HepG2 (cell line): Measurements from ENCODE around the gene SOX12. TPM values are rescaled to one million over a fixed set of nuclear protein-coding genes. Genes with fewer than 3 reads are reported as not detected.

Source experiments
- ELF4 ChIP-seq: sonication (generic); formaldehyde crosslinking; IDR thresholded peaks from 2 replicates; pipeline ENCODE4 v1.5.0; 2020; ENCODE audit warnings: missing genetic modification reagents, mild to moderate bottlenecking, moderate library complexity, borderline replicate concordance
- ETV6 ChIP-seq: sonication (generic); formaldehyde crosslinking; conservative IDR thresholded peaks from 2 replicates; pipeline ENCODE4 v1.4.0; 2020; ENCODE audit warnings: missing genetic modification reagents
- GABPB1 ChIP-seq: IDR thresholded peaks from 2 replicates; pipeline ENCODE4 v1.6.1; 2016; ENCODE audit warnings: mild to moderate bottlenecking, missing genetic modification reagents, moderate library complexity, missing compliant biosample characterization
- NCOA2 ChIP-seq: sonication (generic); formaldehyde crosslinking; IDR thresholded peaks from 2 replicates; pipeline ENCODE4 v1.8.0; 2022; ENCODE audit warnings: inconsistent platforms
- NFIC ChIP-seq: IDR thresholded peaks from 2 replicates; pipeline ENCODE4 v1.6.1; 2012; ENCODE audit warnings: mild to moderate bottlenecking, low read length, inconsistent platforms
- NFKB2 ChIP-seq: sonication (generic); formaldehyde crosslinking; IDR thresholded peaks from 2 replicates; pipeline ENCODE4 v1.4.0; 2020; ENCODE audit warnings: missing genetic modification reagents, borderline replicate concordance
- NFYB ChIP-seq: sonication (generic); formaldehyde crosslinking; IDR thresholded peaks from 2 replicates; pipeline ENCODE4 v1.4.0; 2020; ENCODE audit warnings: missing genetic modification reagents
- PPARG ChIP-seq: conservative IDR thresholded peaks from 2 replicates; pipeline ENCODE4 v1.6.1; 2016; ENCODE audit warnings: missing biosample characterization, missing genetic modification reagents
- RBM39 ChIP-seq: fragments of 200-400 bp; formaldehyde crosslinking; IDR thresholded peaks from one replicate; pipeline ENCODE4 v1.6.1; 2018; ENCODE audit warnings: antibody characterized with exemption, mild to moderate bottlenecking, low read depth, low read length; ENCODE audit not compliant: poor library complexity, severe bottlenecking
- RFXANK ChIP-seq: IDR thresholded peaks from 2 replicates; pipeline ENCODE4 v1.6.1; 2016
- SALL1 ChIP-seq: sonication (generic); formaldehyde crosslinking; IDR thresholded peaks from 2 replicates; pipeline ENCODE4 v1.8.0; 2022; ENCODE audit warnings: mild to moderate bottlenecking, missing genetic modification reagents
- SAP130 ChIP-seq: IDR thresholded peaks from 2 replicates; pipeline ENCODE4 v1.6.1; 2016; ENCODE audit warnings: low read depth
- YEATS4 ChIP-seq: sonication (generic); formaldehyde crosslinking; IDR thresholded peaks from 2 replicates; pipeline ENCODE4 v1.4.0; 2020; ENCODE audit warnings: missing genetic modification reagents, borderline replicate concordance
- ZBTB42 ChIP-seq: sonication (generic); formaldehyde crosslinking; IDR thresholded peaks from 2 replicates; pipeline ENCODE4 v1.5.0; 2020; ENCODE audit warnings: mild to moderate bottlenecking, missing genetic modification reagents
- ZNF256 ChIP-seq: sonication (generic); formaldehyde crosslinking; conservative IDR thresholded peaks from 2 replicates; pipeline ENCODE4 v1.4.0; 2020; ENCODE audit warnings: missing genetic modification reagents
- ZNF563 ChIP-seq: sonication (generic); formaldehyde crosslinking; IDR thresholded peaks from 2 replicates; pipeline ENCODE4 v1.8.0; 2022; ENCODE audit warnings: mild to moderate bottlenecking, moderate library complexity, missing genetic modification reagents
- ZNF629 ChIP-seq: sonication (generic); formaldehyde crosslinking; conservative IDR thresholded peaks from 2 replicates; pipeline ENCODE4 v1.5.0; 2020; ENCODE audit warnings: missing genetic modification reagents
- ZNF790 ChIP-seq: sonication (generic); formaldehyde crosslinking; IDR thresholded peaks from 2 replicates; pipeline ENCODE4 v1.8.0; 2022; ENCODE audit warnings: missing genetic modification reagents, mild to moderate bottlenecking, borderline replicate concordance
- ZNF878 ChIP-seq: sonication (generic); formaldehyde crosslinking; IDR thresholded peaks from 2 replicates; pipeline ENCODE4 v1.8.1; 2023; ENCODE audit warnings: mild to moderate bottlenecking, missing genetic modification reagents, moderate library complexity
- ZSCAN31 ChIP-seq: sonication (generic); formaldehyde crosslinking; IDR thresholded peaks from 2 replicates; pipeline ENCODE4 v1.5.0; 2020; ENCODE audit warnings: low read depth, mild to moderate bottlenecking, missing genetic modification reagents
- ZZZ3 ChIP-seq: sonication (generic); formaldehyde crosslinking; IDR thresholded peaks from 2 replicates; pipeline ENCODE4 v1.4.0; 2020; ENCODE audit warnings: missing genetic modification reagents, mild to moderate bottlenecking, borderline replicate concordance
- polyA plus RNA-seq, 8 experiments: library from polyadenylated mRNA; depleted of rRNA in 3 of 8; stranded (reverse) in 7 of 8; unstranded in 1 of 8; fragments of >200 nt; fragmentation: Illumina TruSeq in 4 of 8; extraction: Trizol in 4 of 8; gene quantifications; 2 replicates each; pipeline versions ENCODE4 v1.2.1 to v1.2.3, GENCODE V29; 2011 to 2016; ENCODE audit warnings: low read depth in 4 of 8, missing spikeins in 1 of 8, mixed read lengths in 1 of 8; ENCODE audit not compliant: insufficient read depth in 1 of 8
- total RNA-seq, 5 experiments: library from RNA; depleted of rRNA; stranded (reverse); fragments of >200 nt; fragmentation: Illumina TruSeq; extraction: Trizol; gene quantifications; 2 replicates each; pipeline ENCODE4 v1.2.3, GENCODE V29; 2016; ENCODE audit warnings: low read depth in 1 of 5
- TF ChIP-seq, protein P1 (sequence below): sonication (generic); formaldehyde crosslinking; IDR thresholded peaks from 2 replicates; pipeline ENCODE4 v1.9.0; 2021; ENCODE audit warnings: missing genetic modification reagents, borderline replicate concordance
- TF ChIP-seq, protein P2 (sequence below): sonication (generic); formaldehyde crosslinking; IDR thresholded peaks from 2 replicates; pipeline ENCODE4 v1.5.0; 2020; ENCODE audit warnings: mild to moderate bottlenecking, missing genetic modification reagents
- TF ChIP-seq, protein P3 (sequence below): IDR thresholded peaks from 2 replicates; pipeline ENCODE4 v1.6.1; 2012; ENCODE audit warnings: inconsistent platforms
- TF ChIP-seq, protein P4 (sequence below): sonication (generic); formaldehyde crosslinking; conservative IDR thresholded peaks from 2 replicates; pipeline ENCODE4 v1.8.0; 2022; ENCODE audit warnings: mild to moderate bottlenecking, moderate library complexity, missing genetic modification reagents

SOX12 gene
- total and polyA plus RNA-seq, 2 of the 13 experiments (the other 11 are each of a cell fraction or from before 2014, with no cell fraction given): 10.0 to 18.7 TPM

DNA sequence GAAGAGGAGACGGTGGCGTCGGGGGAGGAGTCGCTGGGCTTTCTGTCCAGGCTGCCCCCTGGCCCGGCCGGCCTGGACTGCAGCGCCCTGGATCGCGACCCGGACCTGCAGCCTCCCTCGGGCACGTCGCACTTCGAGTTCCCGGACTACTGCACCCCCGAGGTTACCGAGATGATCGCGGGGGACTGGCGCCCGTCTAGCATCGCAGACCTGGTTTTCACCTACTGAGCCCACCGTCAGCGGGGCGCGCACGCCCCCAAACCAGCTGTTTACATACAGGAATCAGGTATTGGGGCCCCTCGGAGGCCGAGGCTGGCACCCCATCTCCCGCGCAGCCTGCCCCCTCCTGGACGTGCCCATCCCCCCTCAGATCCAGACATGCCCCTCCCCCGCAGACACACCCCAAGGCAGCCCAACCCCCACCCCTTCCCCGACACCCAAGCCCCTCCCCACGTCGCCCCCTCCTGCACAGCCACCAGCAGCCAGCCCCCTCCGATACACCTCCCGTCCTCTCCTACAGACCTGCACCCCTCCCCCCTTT, 1.4 kb downstream of the SOX12 start (continued):
- TF ChIP-seq NFYB (CRISPR knock-in tag): no peak
- no peak for TF ChIP-seq RBM39
- peak; percentile 12; the same call in 1 of the 2 replicates for TF ChIP-seq ZNF563 (CRISPR knock-in tag)
- peak; percentile 91; the same call in 1 of the 2 replicates for TF ChIP-seq ZBTB42 (CRISPR knock-in tag)
- TF ChIP-seq ELF4 (CRISPR knock-in tag): no peak
- TF ChIP-seq ZNF256 (CRISPR knock-in tag): no peak
- TF ChIP-seq PPARG (CRISPR knock-in tag): no peak
- 0 out of 2 replicates have a peak, but pooled peaks have one; percentile 35 for TF ChIP-seq GABPB1 (CRISPR knock-in tag)
- no peak; the same call in 1 of the 2 replicates for TF ChIP-seq NFKB2
- peak; percentile 34; the same call in 1 of the 2 replicates for TF ChIP-seq ETV6 (CRISPR knock-in tag)
- no peak; the same call in 1 of the 2 replicates for TF ChIP-seq ZZZ3 (CRISPR knock-in tag)
- TF ChIP-seq SAP130 (CRISPR knock-in tag): no peak
- 0 out of 2 replicates have a peak, but pooled peaks have one; percentile 15 for TF ChIP-seq RFXANK (CRISPR knock-in tag)
- TF ChIP-seq SALL1 (CRISPR knock-in tag): no peak
- TF ChIP-seq ZNF790 (CRISPR knock-in tag): peak; percentile 49; the same call in 1 of the 2 replicates
- TF ChIP-seq, protein P1, sequence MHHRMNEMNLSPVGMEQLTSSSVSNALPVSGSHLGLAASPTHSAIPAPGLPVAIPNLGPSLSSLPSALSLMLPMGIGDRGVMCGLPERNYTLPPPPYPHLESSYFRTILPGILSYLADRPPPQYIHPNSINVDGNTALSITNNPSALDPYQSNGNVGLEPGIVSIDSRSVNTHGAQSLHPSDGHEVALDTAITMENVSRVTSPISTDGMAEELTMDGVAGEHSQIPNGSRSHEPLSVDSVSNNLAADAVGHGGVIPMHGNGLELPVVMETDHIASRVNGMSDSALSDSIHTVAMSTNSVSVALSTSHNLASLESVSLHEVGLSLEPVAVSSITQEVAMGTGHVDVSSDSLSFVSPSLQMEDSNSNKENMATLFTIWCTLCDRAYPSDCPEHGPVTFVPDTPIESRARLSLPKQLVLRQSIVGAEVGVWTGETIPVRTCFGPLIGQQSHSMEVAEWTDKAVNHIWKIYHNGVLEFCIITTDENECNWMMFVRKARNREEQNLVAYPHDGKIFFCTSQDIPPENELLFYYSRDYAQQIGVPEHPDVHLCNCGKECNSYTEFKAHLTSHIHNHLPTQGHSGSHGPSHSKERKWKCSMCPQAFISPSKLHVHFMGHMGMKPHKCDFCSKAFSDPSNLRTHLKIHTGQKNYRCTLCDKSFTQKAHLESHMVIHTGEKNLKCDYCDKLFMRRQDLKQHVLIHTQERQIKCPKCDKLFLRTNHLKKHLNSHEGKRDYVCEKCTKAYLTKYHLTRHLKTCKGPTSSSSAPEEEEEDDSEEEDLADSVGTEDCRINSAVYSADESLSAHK (CRISPR knock-in tag): no peak
- TF ChIP-seq, protein P2, sequence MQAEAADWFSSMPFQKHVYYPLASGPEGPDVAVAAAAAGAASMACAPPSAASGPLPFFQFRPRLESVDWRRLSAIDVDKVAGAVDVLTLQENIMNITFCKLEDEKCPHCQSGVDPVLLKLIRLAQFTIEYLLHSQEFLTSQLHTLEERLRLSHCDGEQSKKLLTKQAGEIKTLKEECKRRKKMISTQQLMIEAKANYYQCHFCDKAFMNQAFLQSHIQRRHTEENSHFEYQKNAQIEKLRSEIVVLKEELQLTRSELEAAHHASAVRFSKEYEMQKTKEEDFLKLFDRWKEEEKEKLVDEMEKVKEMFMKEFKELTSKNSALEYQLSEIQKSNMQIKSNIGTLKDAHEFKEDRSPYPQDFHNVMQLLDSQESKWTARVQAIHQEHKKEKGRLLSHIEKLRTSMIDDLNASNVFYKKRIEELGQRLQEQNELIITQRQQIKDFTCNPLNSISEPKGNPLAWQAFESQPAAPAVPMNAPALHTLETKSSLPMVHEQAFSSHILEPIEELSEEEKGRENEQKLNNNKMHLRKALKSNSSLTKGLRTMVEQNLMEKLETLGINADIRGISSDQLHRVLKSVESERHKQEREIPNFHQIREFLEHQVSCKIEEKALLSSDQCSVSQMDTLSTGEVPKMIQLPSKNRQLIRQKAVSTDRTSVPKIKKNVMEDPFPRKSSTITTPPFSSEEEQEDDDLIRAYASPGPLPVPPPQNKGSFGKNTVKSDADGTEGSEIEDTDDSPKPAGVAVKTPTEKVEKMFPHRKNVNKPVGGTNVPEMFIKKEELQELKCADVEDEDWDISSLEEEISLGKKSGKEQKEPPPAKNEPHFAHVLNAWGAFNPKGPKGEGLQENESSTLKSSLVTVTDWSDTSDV (CRISPR knock-in tag): peak; percentile 33; the same call in 1 of the 2 replicates
- TF ChIP-seq, protein P3, sequence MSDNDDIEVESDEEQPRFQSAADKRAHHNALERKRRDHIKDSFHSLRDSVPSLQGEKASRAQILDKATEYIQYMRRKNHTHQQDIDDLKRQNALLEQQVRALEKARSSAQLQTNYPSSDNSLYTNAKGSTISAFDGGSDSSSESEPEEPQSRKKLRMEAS: no peak
- TF ChIP-seq YEATS4 (CRISPR knock-in tag): no peak; the same call in 1 of the 2 replicates
- TF ChIP-seq ZSCAN31 (CRISPR knock-in tag): no peak
- peak; percentile 40; the same call in 1 of the 2 replicates for TF ChIP-seq NCOA2 (CRISPR knock-in tag)
- no peak for TF ChIP-seq NFIC
- TF ChIP-seq ZNF629 (CRISPR knock-in tag): no peak
- TF ChIP-seq, protein P4, sequence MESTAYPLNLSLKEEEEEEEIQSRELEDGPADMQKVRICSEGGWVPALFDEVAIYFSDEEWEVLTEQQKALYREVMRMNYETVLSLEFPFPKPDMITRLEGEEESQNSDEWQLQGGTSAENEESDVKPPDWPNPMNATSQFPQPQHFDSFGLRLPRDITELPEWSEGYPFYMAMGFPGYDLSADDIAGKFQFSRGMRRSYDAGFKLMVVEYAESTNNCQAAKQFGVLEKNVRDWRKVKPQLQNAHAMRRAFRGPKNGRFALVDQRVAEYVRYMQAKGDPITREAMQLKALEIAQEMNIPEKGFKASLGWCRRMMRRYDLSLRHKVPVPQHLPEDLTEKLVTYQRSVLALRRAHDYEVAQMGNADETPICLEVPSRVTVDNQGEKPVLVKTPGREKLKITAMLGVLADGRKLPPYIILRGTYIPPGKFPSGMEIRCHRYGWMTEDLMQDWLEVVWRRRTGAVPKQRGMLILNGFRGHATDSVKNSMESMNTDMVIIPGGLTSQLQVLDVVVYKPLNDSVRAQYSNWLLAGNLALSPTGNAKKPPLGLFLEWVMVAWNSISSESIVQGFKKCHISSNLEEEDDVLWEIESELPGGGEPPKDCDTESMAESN (CRISPR knock-in tag): peak; percentile 34; the same call in 1 of the 2 replicates
- no peak for TF ChIP-seq ZNF878
